ENCODE measurements around the gene CDIPT. TPM values are rescaled to one million over a fixed set of nuclear protein-coding genes. Genes with fewer than 3 reads are reported as not detected.

CDIPT gene, protein sequence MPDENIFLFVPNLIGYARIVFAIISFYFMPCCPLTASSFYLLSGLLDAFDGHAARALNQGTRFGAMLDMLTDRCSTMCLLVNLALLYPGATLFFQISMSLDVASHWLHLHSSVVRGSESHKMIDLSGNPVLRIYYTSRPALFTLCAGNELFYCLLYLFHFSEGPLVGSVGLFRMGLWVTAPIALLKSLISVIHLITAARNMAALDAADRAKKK
- 65.0 and 80.7 TPM in 2 replicates for total RNA-seq (ENCODE audit: low replicate concordance)

GRCh38 chr16:29862884-29863668 is at the start of gene CDIPT:
CDIPT (minus strand) TSS chr16:29863226; CDS start chr16:29862857, 369 bp downstream.

GRCh38 chr16:29900102-29900887 is 37.3 kb upstream of the CDIPT start, which contains the start of gene ASPHD1:
ASPHD1 (plus strand) TSS chr16:29900488; CDS start chr16:29900972, 484 bp downstream.

DNA sequence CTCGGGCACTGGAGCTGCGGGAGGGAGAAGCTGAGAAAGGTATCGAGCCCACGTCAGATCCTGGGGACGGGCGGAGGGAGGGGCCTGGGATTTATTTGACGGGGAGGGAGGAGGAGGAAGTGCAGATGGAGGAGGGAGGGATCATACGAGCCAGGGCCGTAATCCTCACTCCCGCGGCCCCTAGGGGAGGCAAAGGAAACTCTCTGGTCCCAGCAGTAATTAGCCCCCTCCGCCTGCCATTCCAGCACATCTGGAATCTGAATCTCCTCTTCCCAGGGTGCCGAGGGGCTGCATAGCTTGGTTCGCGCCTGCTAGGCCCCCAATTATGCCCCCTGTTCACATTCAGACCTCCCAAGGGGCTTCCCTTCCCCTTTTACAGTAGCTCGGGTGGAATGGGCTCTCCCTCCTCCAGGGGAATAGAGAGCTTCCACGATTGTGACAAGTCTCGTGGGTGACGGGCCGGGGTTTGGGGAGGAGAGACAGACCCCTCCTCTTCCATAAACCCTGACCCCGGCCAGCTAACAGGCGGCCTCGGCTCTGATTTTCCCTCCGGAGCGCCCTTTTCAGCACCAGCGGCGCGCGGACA is 36.6 kb upstream of the CDIPT start, which contains the start of gene SEZ6L2:
Gene SEZ6L2, minus strand, starts transcription at position 35 of the 586 bp plus-strand sequence. CDS start 531 bp downstream, outside the sequence.

DNA sequence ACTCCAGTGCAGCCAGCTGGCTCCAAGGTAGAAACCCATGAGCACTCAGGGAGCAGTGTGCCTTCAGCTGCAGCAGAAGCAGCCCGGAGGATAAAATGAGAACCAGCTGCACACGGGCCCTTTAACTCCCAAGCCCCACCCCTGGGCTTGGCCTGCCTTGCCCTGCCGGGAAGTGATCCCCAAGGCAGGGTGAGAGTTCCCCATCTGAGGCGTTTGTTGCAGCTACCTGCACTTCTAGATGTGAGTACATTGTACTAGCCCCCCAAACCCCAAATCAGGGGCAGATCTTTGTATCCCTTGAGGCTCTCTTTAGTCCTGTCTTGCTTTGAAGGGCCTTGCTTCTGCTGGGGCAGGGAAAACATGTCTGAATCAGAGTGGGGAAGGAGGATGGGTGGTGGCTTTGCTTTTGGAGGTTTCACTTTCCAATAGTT is 42.7 kb downstream of the CDIPT start, which contains the start of gene MVP:
Gene MVP, plus strand, starts transcription at position 192 of the 431 bp plus-strand sequence. CDS start 10,088 bp downstream, outside the sequence.

GRCh38 chr16:29815793-29816693 is 47.0 kb downstream of the CDIPT start, which contains the start of gene PAGR1:
PAGR1 (plus strand) TSS chr16:29816152; CDS start chr16:29816526, 374 bp downstream.

DNA sequence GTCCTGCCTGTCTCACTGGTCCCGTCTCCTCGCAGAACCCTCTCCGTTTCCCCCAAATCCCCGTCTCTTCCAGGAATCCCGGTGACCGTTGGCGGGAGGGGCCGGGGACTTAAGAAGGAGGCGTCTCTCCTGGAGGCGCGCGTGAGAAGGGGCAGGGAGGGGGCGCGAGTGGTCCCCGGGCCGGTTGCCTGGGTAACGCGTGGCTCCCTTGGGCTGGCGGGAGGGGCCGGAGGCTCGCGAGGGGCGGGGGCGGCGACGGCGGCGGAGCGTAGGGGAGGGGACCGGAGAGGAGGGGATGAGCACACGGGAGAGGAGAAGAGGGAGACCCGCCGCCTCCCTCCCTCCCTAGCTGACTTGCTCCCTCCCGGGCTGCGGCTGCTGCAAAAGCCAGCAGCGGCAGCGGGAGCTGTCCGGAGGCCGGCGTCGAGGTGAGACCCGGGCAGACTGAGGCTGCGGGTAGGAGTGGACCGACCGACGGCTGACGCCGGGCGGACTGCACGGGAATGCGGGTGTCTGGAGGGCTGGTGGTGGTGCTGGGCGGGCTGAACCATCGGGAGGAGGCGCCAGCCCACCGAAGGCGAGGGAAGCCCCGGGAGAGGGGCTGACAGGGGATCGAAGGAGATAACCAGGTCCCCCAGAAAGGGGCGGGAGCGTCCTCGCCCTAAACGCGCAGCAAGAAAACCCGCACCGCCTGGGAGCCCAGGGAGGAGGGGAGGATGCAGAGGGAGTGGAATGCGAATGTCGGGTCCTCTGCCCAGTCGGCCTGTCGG is 50.9 kb downstream of the CDIPT start, which contains the start of gene PRRT2:
Gene PRRT2, plus strand, starts transcription at position 298 of the 770 bp plus-strand sequence. CDS start 862 bp downstream, outside the sequence.

Other genes with a start within 250 kb of the CDIPT start
- under 0.01 TPM in 1 of 2 replicates, not detected in the other for gene SPN, start 200.0 kb downstream of the CDIPT start, total RNA-seq (ENCODE audit: low replicate concordance)
- gene QPRT, start 184.0 kb downstream of the CDIPT start, total RNA-seq (ENCODE audit: low replicate concordance): 5.3 and 14.7 TPM in 2 replicates
- gene C16orf54, start 117.2 kb downstream of the CDIPT start, total RNA-seq (ENCODE audit: low replicate concordance): not detected in 2 replicates
- gene ZG16, start 85.0 kb downstream of the CDIPT start, total RNA-seq (ENCODE audit: low replicate concordance): not detected in 2 replicates
- 8.4 and 20.4 TPM in 2 replicates for gene KIF22, start 72.5 kb downstream of the CDIPT start, total RNA-seq (ENCODE audit: low replicate concordance)
- 166 and 189 TPM in 2 replicates for gene MAZ, start 56.7 kb downstream of the CDIPT start, total RNA-seq (ENCODE audit: low replicate concordance)
- 0.38 and 1.6 TPM in 2 replicates for gene PRRT2, start 51.0 kb downstream of the CDIPT start, total RNA-seq (ENCODE audit: low replicate concordance)
- gene PAGR1, start 47.1 kb downstream of the CDIPT start, total RNA-seq (ENCODE audit: low replicate concordance): 4.4 and 16.9 TPM in 2 replicates
- gene MVP, start 42.8 kb downstream of the CDIPT start, total RNA-seq (ENCODE audit: low replicate concordance): 281 and 542 TPM in 2 replicates
- gene SEZ6L2, start 36.3 kb upstream of the CDIPT start, total RNA-seq (ENCODE audit: low replicate concordance): 2.3 and 6.6 TPM in 2 replicates
- 3.4 and 13.5 TPM in 2 replicates for gene ASPHD1, start 37.3 kb upstream of the CDIPT start, total RNA-seq (ENCODE audit: low replicate concordance)
- 4.9 and 5.7 TPM in 2 replicates for gene KCTD13, start 63.0 kb upstream of the CDIPT start, total RNA-seq (ENCODE audit: low replicate concordance)
- 47.5 and 77.3 TPM in 2 replicates for gene TMEM219, start 98.9 kb upstream of the CDIPT start, total RNA-seq (ENCODE audit: low replicate concordance)
- gene TAOK2, start 110.6 kb upstream of the CDIPT start, total RNA-seq (ENCODE audit: low replicate concordance): 36.0 and 45.1 TPM in 2 replicates
- 5.9 and 6.8 TPM in 2 replicates for gene HIRIP3, start 132.4 kb upstream of the CDIPT start, total RNA-seq (ENCODE audit: low replicate concordance)
- gene INO80E, start 133.0 kb upstream of the CDIPT start, total RNA-seq (ENCODE audit: low replicate concordance): 11.5 and 13.8 TPM in 2 replicates
- gene DOC2A, start 147.8 kb upstream of the CDIPT start, total RNA-seq (ENCODE audit: low replicate concordance): 0.08 and 0.23 TPM in 2 replicates
- not detected in 2 replicates for gene C16orf92, start 160.0 kb upstream of the CDIPT start, total RNA-seq (ENCODE audit: low replicate concordance)
- not detected in 2 replicates for gene TLCD3B, start 168.0 kb upstream of the CDIPT start, total RNA-seq (ENCODE audit: low replicate concordance)
- 454 and 683 TPM in 2 replicates for gene ALDOA, start 202.5 kb upstream of the CDIPT start, total RNA-seq (ENCODE audit: low replicate concordance)
- gene PPP4C, start 212.8 kb upstream of the CDIPT start, total RNA-seq (ENCODE audit: low replicate concordance): 243 and 256 TPM in 2 replicates
- gene TBX6, start 228.7 kb upstream of the CDIPT start, total RNA-seq (ENCODE audit: low replicate concordance): under 0.01 and 0.12 TPM in 2 replicates
- gene YPEL3, start 233.0 kb upstream of the CDIPT start, total RNA-seq (ENCODE audit: low replicate concordance): 8.1 and 11.5 TPM in 2 replicates